ENCODE measurements around the gene SLC7A6.

DNA sequence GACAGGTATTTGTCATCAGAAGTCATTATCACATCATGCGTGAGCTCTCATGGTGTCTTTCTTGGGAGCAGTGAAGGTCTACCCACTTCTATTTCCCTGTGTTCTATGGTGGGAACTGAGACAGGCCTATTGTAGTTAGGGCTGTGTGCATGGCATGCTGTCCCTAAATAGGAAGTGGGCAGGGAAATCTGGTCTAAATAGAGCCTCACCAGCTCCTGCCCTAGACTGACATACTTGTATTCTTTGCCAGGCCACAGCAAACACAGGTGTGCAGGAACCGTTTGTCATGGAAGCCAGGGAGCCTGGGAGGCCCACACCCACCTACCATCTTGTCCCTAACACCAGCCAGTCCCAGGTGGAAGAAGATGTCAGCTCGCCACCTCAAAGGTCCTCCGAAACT lies 10.1 kb downstream of the SLC7A6 start:
- TF ChIP-seq POLR2A (IDR thresholded peaks at IDR 0.05): no peak
- TF ChIP-seq, protein P1, sequence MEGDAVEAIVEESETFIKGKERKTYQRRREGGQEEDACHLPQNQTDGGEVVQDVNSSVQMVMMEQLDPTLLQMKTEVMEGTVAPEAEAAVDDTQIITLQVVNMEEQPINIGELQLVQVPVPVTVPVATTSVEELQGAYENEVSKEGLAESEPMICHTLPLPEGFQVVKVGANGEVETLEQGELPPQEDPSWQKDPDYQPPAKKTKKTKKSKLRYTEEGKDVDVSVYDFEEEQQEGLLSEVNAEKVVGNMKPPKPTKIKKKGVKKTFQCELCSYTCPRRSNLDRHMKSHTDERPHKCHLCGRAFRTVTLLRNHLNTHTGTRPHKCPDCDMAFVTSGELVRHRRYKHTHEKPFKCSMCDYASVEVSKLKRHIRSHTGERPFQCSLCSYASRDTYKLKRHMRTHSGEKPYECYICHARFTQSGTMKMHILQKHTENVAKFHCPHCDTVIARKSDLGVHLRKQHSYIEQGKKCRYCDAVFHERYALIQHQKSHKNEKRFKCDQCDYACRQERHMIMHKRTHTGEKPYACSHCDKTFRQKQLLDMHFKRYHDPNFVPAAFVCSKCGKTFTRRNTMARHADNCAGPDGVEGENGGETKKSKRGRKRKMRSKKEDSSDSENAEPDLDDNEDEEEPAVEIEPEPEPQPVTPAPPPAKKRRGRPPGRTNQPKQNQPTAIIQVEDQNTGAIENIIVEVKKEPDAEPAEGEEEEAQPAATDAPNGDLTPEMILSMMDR (IDR thresholded peaks at IDR 0.05): no peak
